Fibroblast of skin of left biceps (primary cell): ENCODE measurements around the gene PLCB2.

ENCODE experiments used
- DNase-seq, 2 experiments: peaks; one replicate each; pipeline ENCODE4 v3.0.0-alpha.2; 2013; ENCODE audit warnings: low read depth in 2 of 2

The PLCB2 gene

GRCh38 chr15:40271685-40272484 is 35.9 kb downstream of the PLCB2 start:
- no peak for DNase-seq

DNA sequence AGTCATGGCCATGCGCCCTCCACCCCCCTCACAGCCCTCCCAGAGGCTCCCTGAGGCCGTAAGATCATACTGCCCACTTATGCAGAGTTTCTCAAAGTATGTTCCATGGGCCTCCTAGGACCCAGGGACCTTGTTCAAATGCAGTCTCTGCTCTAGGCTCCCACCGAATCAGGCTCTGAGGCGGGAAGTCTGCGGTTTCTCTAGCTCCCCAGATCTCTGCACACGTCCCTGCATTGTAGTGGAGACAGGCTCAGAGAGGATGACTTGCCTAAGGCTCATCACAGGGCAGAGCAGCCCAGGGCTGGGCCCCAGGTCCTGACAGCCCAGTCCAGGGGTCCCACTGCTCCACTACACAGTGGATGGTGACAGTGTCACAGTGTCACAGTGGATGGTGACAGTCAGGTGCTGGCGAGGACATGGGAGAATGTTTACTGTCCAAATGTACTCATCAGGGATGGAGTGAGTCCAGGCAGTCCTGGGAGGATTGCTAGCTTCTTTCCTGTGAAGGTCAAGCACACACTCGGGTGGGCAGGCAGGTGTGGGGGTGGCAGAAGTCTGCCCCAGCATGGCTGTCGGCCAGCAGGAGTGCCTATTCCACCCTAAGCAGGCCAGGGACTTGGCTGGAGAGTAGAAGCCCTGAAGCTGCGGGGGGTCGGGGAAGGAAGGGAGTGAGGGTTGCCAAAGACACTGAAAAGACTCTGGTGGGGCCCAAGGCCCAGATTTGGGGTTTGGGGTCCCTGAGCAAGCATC is 37.3 kb downstream of the PLCB2 start:
- no peak for DNase-seq

DNA sequence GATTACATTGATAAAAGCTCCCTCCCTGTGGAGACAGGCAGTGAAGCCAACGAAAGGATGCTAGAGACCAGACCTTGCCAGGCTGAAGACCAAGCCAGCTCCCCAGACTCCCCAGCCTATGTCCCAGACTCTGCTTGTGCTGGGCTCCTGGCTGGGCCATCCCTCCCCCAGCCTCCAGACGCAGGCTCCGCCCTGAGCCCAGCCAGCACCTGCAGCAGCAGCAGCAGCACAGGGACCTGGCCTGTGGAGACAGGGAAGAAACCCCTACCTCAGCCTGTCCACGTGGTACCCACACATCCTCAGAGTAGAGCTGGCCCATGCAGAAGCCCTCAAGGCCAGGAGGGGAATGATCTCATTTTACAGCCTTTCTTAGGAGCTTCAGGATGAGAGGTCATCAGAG is 38.1 kb downstream of the PLCB2 start:
- DNase-seq = no peak

- no peak for DNase-seq
Observed at GRCh38 chr15:40267670-40268069, 40.1 kb downstream of the PLCB2 start.

DNA sequence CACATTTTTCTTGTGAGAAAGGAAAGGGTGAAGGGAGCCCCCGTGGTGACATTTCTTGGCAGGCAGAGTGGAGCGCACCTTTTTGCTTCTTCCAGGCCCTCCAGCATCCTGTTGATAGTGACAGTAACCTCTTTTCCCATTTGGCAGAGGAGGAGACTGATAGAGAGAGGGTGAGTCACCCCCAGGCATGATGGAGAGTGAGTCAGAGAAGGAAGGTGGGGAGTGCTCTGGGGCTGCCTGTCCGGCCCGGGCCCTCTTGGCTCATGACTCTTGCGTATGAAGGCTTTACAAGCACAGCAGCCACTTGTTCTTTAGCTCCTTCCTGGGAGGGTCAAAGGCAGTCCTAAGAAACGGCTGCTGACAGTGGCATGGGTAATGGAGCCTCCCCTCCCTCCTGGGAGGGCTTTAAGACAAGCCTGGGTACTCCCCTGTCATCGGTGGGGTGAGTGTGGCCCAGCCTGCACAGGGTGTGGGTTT is 40.9 kb downstream of the PLCB2 start:
- peak; percentile 58 to 61 for DNase-seq

DNA sequence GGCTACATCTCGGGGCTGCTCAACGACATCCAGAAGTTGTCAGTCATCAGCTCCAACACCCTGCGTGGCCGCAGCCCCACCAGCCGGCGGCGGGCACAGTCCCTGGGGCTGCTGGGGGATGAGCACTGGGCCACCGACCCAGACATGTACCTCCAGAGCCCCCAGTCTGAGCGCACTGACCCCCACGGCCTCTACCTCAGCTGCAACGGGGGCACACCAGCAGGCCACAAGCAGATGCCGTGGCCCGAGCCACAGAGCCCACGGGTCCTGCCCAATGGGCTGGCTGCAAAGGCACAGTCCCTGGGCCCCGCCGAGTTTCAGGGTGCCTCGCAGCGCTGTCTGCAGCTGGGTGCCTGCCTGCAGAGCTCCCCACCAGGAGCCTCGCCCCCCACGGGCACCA is 41.9 kb downstream of the PLCB2 start:
- no peak for DNase-seq

DNA sequence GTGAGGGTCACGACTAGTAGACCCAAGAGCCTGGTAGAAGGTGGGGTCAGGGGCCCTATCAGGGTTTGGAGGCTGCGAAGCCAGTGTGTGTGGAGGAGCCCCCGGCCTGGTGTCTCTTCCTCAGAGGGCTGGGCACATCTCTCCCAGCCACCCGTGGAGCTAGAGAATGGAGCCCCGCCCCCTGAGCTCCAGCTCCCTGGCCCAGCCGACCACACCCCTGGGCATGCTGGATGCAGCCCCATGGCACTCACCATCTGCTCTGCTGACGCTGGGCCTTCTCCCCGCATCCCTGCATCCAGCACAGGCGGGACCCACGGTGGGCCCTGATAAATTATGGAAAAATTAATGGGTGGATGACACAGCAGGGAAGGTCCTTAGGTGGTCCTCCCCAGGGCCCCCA is 42.4 kb downstream of the PLCB2 start:
- no peak for DNase-seq

DNA sequence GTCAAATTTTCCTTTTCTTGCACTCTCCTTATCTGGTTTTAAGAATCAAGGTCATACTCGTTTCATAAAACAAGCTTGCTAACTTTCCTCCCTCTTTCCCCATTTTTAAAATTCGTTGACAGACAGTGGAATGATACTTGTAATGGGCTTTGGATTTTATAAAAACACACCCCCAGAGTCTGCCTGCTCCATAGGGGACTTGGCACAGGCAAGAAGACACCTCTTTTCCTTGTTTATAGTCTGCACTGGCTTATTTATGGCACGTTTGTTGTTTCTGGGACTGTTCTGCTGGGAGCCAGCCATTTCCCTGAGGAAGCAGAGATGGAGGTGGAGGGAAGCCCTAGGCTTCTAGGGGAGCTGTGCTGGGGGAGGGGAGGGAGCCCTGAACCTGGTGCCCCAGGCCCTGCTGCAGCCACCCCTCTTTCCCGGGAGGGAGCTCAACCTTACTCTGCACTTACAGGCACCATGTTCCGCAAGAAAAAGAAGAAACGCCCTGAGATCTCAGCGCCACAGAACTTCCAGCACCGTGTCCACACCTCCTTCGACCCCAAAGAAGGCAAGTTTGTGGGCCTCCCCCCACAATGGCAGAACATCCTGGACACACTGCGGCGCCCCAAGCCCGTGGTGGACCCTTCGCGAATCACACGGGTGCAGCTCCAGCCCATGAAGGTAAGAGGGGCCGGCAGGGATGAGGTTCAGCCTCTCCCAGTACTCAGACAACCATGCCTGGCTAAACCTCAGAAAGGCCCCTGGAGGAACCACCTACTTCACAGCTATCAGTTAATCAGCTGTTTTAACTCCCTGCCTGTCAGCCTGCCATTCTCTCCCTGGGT is 43.2 kb downstream of the PLCB2 start:
- no peak for DNase-seq

DNA sequence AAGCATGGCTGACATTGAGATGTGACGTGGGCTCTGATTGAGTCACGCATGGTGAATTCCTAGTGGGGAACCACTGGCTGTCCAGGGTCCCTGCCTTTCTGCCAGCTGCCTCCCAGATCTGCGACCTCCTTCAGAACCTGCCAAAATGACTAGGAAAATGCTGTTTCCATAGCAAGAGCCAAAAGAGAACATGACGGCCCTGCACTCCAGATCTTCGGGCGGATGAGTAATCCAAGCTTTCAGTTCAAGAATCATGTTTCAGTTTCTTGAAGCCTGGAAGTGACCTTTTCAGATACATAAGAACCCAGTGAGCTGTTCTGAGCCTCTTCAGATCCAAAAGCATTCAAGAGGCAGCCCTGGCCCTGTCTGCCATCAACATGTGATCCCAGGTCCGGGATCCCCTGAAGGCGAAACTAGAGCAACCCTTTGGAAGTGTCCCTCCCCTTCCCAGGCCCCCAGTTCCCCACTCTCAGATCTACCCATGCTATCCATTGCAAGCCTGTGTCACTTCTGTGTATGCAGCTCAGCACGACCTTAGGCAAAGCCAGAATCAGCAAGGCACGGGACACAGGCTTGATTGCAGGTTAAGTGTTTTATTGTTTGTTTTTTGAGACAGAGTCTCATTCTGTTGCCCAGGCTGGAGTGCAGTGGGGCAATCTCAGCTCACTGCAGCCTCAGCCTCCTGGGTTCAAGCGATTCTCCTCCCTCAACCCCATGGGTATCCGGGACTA is 44.5 kb downstream of the PLCB2 start:
- DNase-seq = no peak

GRCh38 chr15:40259021-40259420 is 48.7 kb downstream of the PLCB2 start:
- DNase-seq = no peak

DNA sequence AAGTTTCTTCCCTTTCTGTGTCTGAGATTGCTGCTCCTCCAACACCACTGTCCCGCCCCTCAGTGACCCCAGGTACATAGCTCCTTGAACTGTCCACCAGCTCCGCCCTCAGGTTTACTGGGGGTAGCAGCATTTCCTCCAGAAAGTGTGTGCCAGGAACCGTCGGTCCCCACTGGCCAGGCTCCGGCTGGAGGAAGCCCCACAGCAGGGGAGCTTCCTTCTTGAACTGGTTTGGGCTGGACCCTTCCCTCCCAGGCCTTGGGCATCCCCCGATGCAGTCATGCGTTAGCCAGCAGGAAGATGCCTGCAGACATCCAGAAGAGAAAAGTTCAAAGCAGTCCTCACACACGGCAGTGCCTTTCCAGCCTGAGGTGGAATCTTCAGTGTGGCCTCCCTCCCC is 49.2 kb downstream of the PLCB2 start:
- no peak for DNase-seq

- DNase-seq = no peak
Observed at GRCh38 chr15:40257656-40258450, 49.9 kb downstream of the PLCB2 start.

DNA sequence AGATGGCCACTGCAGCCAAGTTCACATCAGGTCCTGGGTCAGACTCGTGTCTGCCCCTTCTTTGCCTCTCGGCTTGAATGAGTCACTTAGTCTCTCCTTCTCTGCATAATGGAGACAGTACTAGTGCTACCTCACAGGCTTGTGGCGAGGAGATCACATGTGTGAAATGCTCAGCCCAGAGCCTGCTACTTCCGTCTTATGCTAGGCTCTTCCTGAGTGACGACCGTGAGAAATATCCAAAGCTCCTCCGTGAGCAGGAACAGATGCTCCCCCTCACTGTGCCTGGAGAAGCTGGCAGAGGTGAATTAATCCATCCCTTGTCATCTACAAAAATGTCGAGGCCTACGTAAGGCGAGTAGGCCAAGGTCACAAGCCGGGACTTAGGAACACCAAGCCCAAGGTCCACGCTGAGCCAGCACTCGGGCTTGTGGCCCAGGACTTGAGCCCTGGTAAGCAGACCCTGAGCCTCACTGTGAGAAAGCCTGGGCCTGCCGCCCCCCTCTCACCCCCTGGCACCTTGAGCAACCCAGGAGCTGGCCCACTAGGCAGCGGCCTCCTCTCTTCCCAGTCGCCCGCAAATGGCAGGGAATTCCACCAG is 51.0 kb downstream of the PLCB2 start:
- DNase-seq = peak in 1 of 2 experiments; percentile 21

- DNase-seq = no peak
Observed at GRCh38 chr15:40255033-40255432, 52.7 kb downstream of the PLCB2 start.

- DNase-seq = no peak
Observed at GRCh38 chr15:40254452-40254851, 53.3 kb downstream of the PLCB2 start.

GRCh38 chr15:40253167-40253790 is 54.5 kb downstream of the PLCB2 start:
- no peak for DNase-seq

DNA sequence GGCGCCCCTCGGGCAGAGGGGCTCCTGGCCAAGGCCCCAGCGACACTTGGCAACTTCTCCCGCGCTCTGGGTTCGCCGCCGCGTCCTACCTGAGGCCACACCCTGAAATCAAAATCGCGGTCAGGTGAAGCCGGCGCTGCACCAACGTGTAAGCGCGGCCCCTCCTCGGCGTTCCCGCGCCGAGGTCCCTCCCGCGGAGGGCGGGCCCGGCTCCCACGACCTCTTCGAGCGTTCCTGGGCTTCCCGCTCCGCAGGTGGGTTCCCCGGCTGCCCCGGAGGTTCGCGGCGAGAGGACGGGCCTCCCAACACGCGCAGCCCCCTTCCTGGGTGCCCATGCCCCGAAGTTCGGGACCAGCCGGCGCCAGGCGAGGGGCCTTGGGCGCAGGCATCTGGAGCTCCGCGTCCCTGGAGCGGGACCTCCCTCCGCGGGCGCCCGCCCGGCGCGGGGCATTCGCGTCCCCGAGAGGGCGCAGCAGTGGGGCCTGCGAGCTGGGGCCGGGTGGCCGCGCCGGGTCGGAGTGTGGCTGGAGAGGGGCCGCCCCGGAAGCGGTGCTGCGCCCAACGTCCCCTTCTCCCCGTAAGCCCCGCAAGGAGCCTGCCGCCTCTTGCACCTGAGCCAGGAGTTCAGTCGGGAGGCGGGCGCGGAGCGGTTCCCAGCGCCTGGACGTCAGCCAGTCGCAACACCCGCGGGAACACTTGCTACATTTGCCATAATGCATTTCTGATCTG is 55.1 kb downstream of the PLCB2 start:
- DNase-seq = no peak

- no peak for DNase-seq
Observed at GRCh38 chr15:40252141-40252437, 55.6 kb downstream of the PLCB2 start.

GRCh38 chr15:40251486-40252140 is 56.1 kb downstream of the PLCB2 start:
- DNase-seq = no peak
